ENCODE data around the gene GJD4. TPM values are rescaled to one million over a fixed set of nuclear protein-coding genes. Genes with fewer than 3 reads are reported as not detected.
A peak's percentile ranks its signal among the peaks of the same experiment; 100 is the strongest.

Gene GJD4
- total RNA-seq, 1 experiment from 2014 or later: 0.33 TPM

- ATAC-seq (no peak), DNase-seq (no peak)
- H3K27ac ChIP-seq (ENCODE audit: low read length): no peak overlapping the region
- H3K4me1 ChIP-seq (ENCODE audit: insufficient read depth, low read length): no peaks in the 10 kb centered on the region
- H3K36me3 ChIP-seq (ENCODE audit: low read depth, low read length): no peaks in the 10 kb centered on the region
- H2AFZ ChIP-seq (ENCODE audit: low read length): no peak overlapping the region
- BruUV-seq (replicated peaks): no TSS peak
- no peak overlapping the region for H3K4me2 ChIP-seq (ENCODE audit: low read length)
- intact Hi-C loops (cut with micrococcal nuclease): no loop called here
- POLR2A ChIA-PET (ENCODE audit: unreplicated experiment): no interaction called here
- no peak overlapping the region for H3K9ac ChIP-seq (ENCODE audit: low read length)
- H3K9me3 ChIP-seq (ENCODE audit: low read length): no peaks in the 10 kb centered on the region
- H3K4me3 ChIP-seq (ENCODE audit: low read length): no peak overlapping the region
- no peaks in the 10 kb centered on the region for H4K20me1 ChIP-seq (ENCODE audit: low read length)
- TF ChIP-seq EZH2phosphoT487 (IDR thresholded peaks at IDR 0.05; ENCODE audit: borderline replicate concordance, low read length) (no peak), CTCF (conservative IDR thresholded peaks at IDR 0.05; ENCODE audit: low read depth, low read length) (no peak), EZH2 (IDR thresholded peaks at IDR 0.05; ENCODE audit: low read length, unreplicated experiment) (no peak)
- H3K79me2 ChIP-seq (ENCODE audit: low read length): no peaks in the 10 kb centered on the region
- H3K27me3 ChIP-seq (ENCODE audit: low read length): no peaks in the 10 kb centered on the region
- no peaks in the 10 kb centered on the region for H3K9me2 ChIP-seq (replicated peaks; ENCODE audit: low read length)
- H3F3A ChIP-seq (ENCODE audit: low read length, unreplicated experiment): no peaks in the 10 kb centered on the region
- CTCF ChIA-PET: no interaction called here
Observed at GRCh38 chr10:35650894-35651293, 45.8 kb downstream of the GJD4 start.

GRCh38 chr10:35652824-35653223, 47.7 kb downstream of the GJD4 start:
- no peaks in the 10 kb centered on the region for H4K20me1 ChIP-seq (ENCODE audit: low read length)
- ATAC-seq: no peak
- H3K4me3 ChIP-seq (ENCODE audit: low read length): no peak overlapping the region
- DNase-seq: no peak
- intact Hi-C loops (cut with micrococcal nuclease): no loop called here
- no peaks in the 10 kb centered on the region for H3F3A ChIP-seq (ENCODE audit: low read length, unreplicated experiment)
- no peaks in the 10 kb centered on the region for H3K79me2 ChIP-seq (ENCODE audit: low read length)
- H3K9me2 ChIP-seq (replicated peaks; ENCODE audit: low read length): no peaks in the 10 kb centered on the region
- no peaks in the 10 kb centered on the region for H3K36me3 ChIP-seq (ENCODE audit: low read depth, low read length)
- H3K27me3 ChIP-seq (ENCODE audit: low read length): no peaks in the 10 kb centered on the region
- TF ChIP-seq EZH2 (IDR thresholded peaks at IDR 0.05; ENCODE audit: low read length, unreplicated experiment): no peak
- no TSS peak for BruUV-seq (replicated peaks)
- H2AFZ ChIP-seq (ENCODE audit: low read length): no peak overlapping the region
- peaks cover 6% of the 10 kb centered on the region for H3K4me1 ChIP-seq (ENCODE audit: insufficient read depth, low read length)
- ChIA-PET CTCF (no interaction called here), POLR2A (ENCODE audit: unreplicated experiment) (no interaction called here)
- no peak overlapping the region for H3K9ac ChIP-seq (ENCODE audit: low read length)
- H3K9me3 ChIP-seq (ENCODE audit: low read length): no peaks in the 10 kb centered on the region
- H3K4me2 ChIP-seq (ENCODE audit: low read length): no peak overlapping the region
- H3K27ac ChIP-seq (ENCODE audit: low read length): no peak overlapping the region

GRCh38 chr10:35657621-35658020, 52.5 kb downstream of the GJD4 start:
- H3K9ac ChIP-seq (ENCODE audit: low read length): no peak overlapping the region
- peaks cover 11% of the 10 kb centered on the region for H3K4me1 ChIP-seq (ENCODE audit: insufficient read depth, low read length)
- H3K4me2 ChIP-seq (ENCODE audit: low read length): 0 out of 2 replicates have a peak overlapping the region, but pooled peaks have one; percentile 2
- no peaks in the 10 kb centered on the region for H3K9me2 ChIP-seq (replicated peaks; ENCODE audit: low read length)
- BruUV-seq (replicated peaks): no TSS peak
- H3K27ac ChIP-seq (ENCODE audit: low read length): no peak overlapping the region
- DNase-seq (peak; percentile 89), ATAC-seq (peak; percentile 66)
- TF ChIP-seq EZH2phosphoT487 (IDR thresholded peaks at IDR 0.05; ENCODE audit: borderline replicate concordance, low read length) (no peak), CTCF (conservative IDR thresholded peaks at IDR 0.05; ENCODE audit: low read depth, low read length) (no peak), EZH2 (IDR thresholded peaks at IDR 0.05; ENCODE audit: low read length, unreplicated experiment) (no peak)
- H3F3A ChIP-seq (ENCODE audit: low read length, unreplicated experiment): no peaks in the 10 kb centered on the region
- H3K79me2 ChIP-seq (ENCODE audit: low read length): no peaks in the 10 kb centered on the region
- CTCF ChIA-PET: interaction anchor here (0.6 to 1.5 kb wide), 2 partner anchors 494 to 1068 kb away, joined by 4 to 5 read pairs; no protein-coding TSS in a partner anchor
- H3K4me3 ChIP-seq (ENCODE audit: low read length): no peak overlapping the region
- H3K9me3 ChIP-seq (ENCODE audit: low read length): no peaks in the 10 kb centered on the region
- H2AFZ ChIP-seq (ENCODE audit: low read length): no peak overlapping the region
- POLR2A ChIA-PET (ENCODE audit: unreplicated experiment): no interaction called here
- intact Hi-C loops (cut with micrococcal nuclease): no loop called here
- H3K27me3 ChIP-seq (ENCODE audit: low read length): no peaks in the 10 kb centered on the region
- no peaks in the 10 kb centered on the region for H3K36me3 ChIP-seq (ENCODE audit: low read depth, low read length)
- H4K20me1 ChIP-seq (ENCODE audit: low read length): no peaks in the 10 kb centered on the region

Other genes with a start within 250 kb of the GJD4 start
- 275 and 375 TPM in 2 replicates for gene FZD8, start 37.0 kb downstream of the GJD4 start, total RNA-seq (2014; rRNA removed)